ENCODE results near the gene COMT. TPM values are rescaled to one million over a fixed set of nuclear protein-coding genes. Genes with fewer than 3 reads are reported as not detected.
"Not testable (repeated sequence)": the region's sequence is repeated elsewhere in the genome, so short reads cannot be mapped to it uniquely, and the experiment has no call there.

COMT gene
- total RNA-seq, 1 donor from 2014 or later = 186 TPM

- no peak for TF ChIP-seq CTCF (IDR thresholded peaks at IDR 0.05)
- peaks cover 21% of the 10 kb centered on the region for H3K4me1 Mint-ChIP-seq (ENCODE audit: low read depth)
- H3K36me3 Mint-ChIP-seq (ENCODE audit: low read depth) = peaks cover 3% of the 10 kb centered on the region
- H3K9me3 Mint-ChIP-seq (ENCODE audit: low read depth) = no peaks in the 10 kb centered on the region
- no peak overlapping the region for H3K4me3 Mint-ChIP-seq (ENCODE audit: unreplicated experiment)
- no peak overlapping the region for H3K27ac Mint-ChIP-seq (ENCODE audit: unreplicated experiment)
- no peak for DNase-seq (ENCODE audit: low spot score)
- no peaks in the 10 kb centered on the region for H3K27me3 Mint-ChIP-seq (ENCODE audit: low read depth)
These were observed 37.3 kb upstream of the COMT start for GRCh38 chr22:19904174-19904856.

- Mint-ChIP-seq H3K27ac (ENCODE audit: unreplicated experiment) (no peak overlapping the region), H3K27me3 (ENCODE audit: low read depth) (no peaks in the 10 kb centered on the region), H3K4me3 (ENCODE audit: unreplicated experiment) (no peak overlapping the region), H3K4me1 (ENCODE audit: low read depth) (peaks cover 21% of the 10 kb centered on the region), H3K9me3 (ENCODE audit: low read depth) (no peaks in the 10 kb centered on the region), H3K36me3 (ENCODE audit: low read depth) (peaks cover 3% of the 10 kb centered on the region)
- no peak for TF ChIP-seq CTCF (IDR thresholded peaks at IDR 0.05)
- no peak for DNase-seq (ENCODE audit: low spot score)
These were observed 36.6 kb upstream of the COMT start for GRCh38 chr22:19904935-19905334.

GRCh38 chr22:19905347-19906276 lies 36.0 kb upstream of the COMT start:
- DNase-seq (ENCODE audit: low spot score) = no peak
- no peak overlapping the region for H3K4me3 Mint-ChIP-seq (ENCODE audit: unreplicated experiment)
- H3K36me3 Mint-ChIP-seq (ENCODE audit: low read depth) = peaks cover 3% of the 10 kb centered on the region
- TF ChIP-seq CTCF (IDR thresholded peaks at IDR 0.05) = no peak
- no peak overlapping the region for H3K27ac Mint-ChIP-seq (ENCODE audit: unreplicated experiment)
- H3K27me3 Mint-ChIP-seq (ENCODE audit: low read depth) = no peaks in the 10 kb centered on the region
- no peaks in the 10 kb centered on the region for H3K9me3 Mint-ChIP-seq (ENCODE audit: low read depth)
- peaks cover 21% of the 10 kb centered on the region for H3K4me1 Mint-ChIP-seq (ENCODE audit: low read depth)

GRCh38 chr22:19906864-19907263 lies 34.7 kb upstream of the COMT start:
- H3K4me1 Mint-ChIP-seq (ENCODE audit: low read depth) = peaks cover 21% of the 10 kb centered on the region
- H3K9me3 Mint-ChIP-seq (ENCODE audit: low read depth); DNase-seq (ENCODE audit: low spot score); H3K27me3 Mint-ChIP-seq (ENCODE audit: low read depth); H3K4me3 Mint-ChIP-seq (ENCODE audit: unreplicated experiment); H3K36me3 Mint-ChIP-seq (ENCODE audit: low read depth); H3K27ac Mint-ChIP-seq (ENCODE audit: unreplicated experiment): not testable (repeated sequence)

GRCh38 chr22:19907902-19908301 lies 33.7 kb upstream of the COMT start:
- not testable (repeated sequence) for H3K27ac Mint-ChIP-seq (ENCODE audit: unreplicated experiment); H3K36me3 Mint-ChIP-seq (ENCODE audit: low read depth); H3K4me3 Mint-ChIP-seq (ENCODE audit: unreplicated experiment); H3K9me3 Mint-ChIP-seq (ENCODE audit: low read depth); DNase-seq (ENCODE audit: low spot score); H3K27me3 Mint-ChIP-seq (ENCODE audit: low read depth)
- H3K4me1 Mint-ChIP-seq (ENCODE audit: low read depth) = peaks cover 17% of the 10 kb centered on the region

- no peak for DNase-seq (ENCODE audit: low spot score)
- peaks cover 12% of the 10 kb centered on the region for H3K4me1 Mint-ChIP-seq (ENCODE audit: low read depth)
These were observed 32.0 kb upstream of the COMT start for GRCh38 chr22:19909350-19910179.

More at GRCh38 chr22:19909350-19910179, 32.0 kb upstream of the COMT start:
- no peak overlapping the region for H3K4me3 Mint-ChIP-seq (ENCODE audit: unreplicated experiment)
- no peaks in the 10 kb centered on the region for H3K9me3 Mint-ChIP-seq (ENCODE audit: low read depth)
- peaks cover 14% of the 10 kb centered on the region for H3K36me3 Mint-ChIP-seq (ENCODE audit: low read depth)
- TF ChIP-seq CTCF (IDR thresholded peaks at IDR 0.05) = peak; percentile 85
- no peaks in the 10 kb centered on the region for H3K27me3 Mint-ChIP-seq (ENCODE audit: low read depth)
- H3K27ac Mint-ChIP-seq (ENCODE audit: unreplicated experiment) = no peak overlapping the region

Data from chondrocyte (in vitro differentiated cells).